Thyroid gland (tissue), 4 donors: ENCODE results near the gene SMIM14. TPM values are rescaled to one million over a fixed set of nuclear protein-coding genes. Genes with fewer than 3 reads are reported as not detected.
"Not testable (repeated sequence)": the region's sequence is repeated elsewhere in the genome, so short reads cannot be mapped to it uniquely, and the experiment has no call there.

Source experiments
- DNase-seq, 2 donors: peaks; one replicate each; pipeline ENCODE4 v3.0.0-alpha.2; 2019
- H3K27ac ChIP-seq, 3 donors: fragments of 200-600 bp; sonication (generic); 1 replicate in 2 of 3; 2 replicates in 1 of 3; pipeline ENCODE4 v1.5.1; 2016 to 2019; ENCODE audit warnings: mild to moderate bottlenecking in 1 of 3, moderate library complexity in 1 of 3
- H3K27me3 ChIP-seq: fragments of 200-600 bp; sonication (generic); one replicate; pipeline ENCODE4 v1.5.1; 2019
- H3K36me3 ChIP-seq, 2 donors: fragments of 200-600 bp; sonication (generic); one replicate each; pipeline ENCODE4 v1.5.1; 2016 to 2019
- H3K4me1 ChIP-seq, 2 donors: fragments of 200-600 bp; sonication (generic); one replicate each; pipeline ENCODE4 v1.5.1; 2017 to 2019
- H3K4me3 ChIP-seq, 3 donors: fragments of 200-600 bp; sonication (generic); replicated peaks in 1 of 3; 1 replicate in 2 of 3; 2 replicates in 1 of 3; pipeline ENCODE4 v1.5.1; 2016; ENCODE audit warnings: mild to moderate bottlenecking in 1 of 3
- H3K9me3 ChIP-seq: fragments of 200-600 bp; sonication (generic); one replicate; pipeline ENCODE4 v1.5.1; 2017
- POLR2A ChIP-seq, 2 donors: fragments of 450-650 bp; IDR thresholded peaks; one replicate each; pipeline ENCODE4 v1.6.1; 2017; ENCODE audit warnings: antibody characterized with exemption in 2 of 2, mild to moderate bottlenecking in 2 of 2, moderate library complexity in 1 of 2
- WGBS, 2 donors: methylation state at CpG; one replicate each; pipeline ENCODE4 v1.1.5; 2017; 5-methylcytosine and 5-hydroxymethylcytosine counted together
- intact Hi-C: fragments of 100-400 bp; cut with DNase I; formaldehyde crosslinking; loops from one replicate; pipeline ENCODE4 v1.15.1; 2023
- total RNA-seq, 4 donors: library from RNA; depleted of rRNA; stranded (reverse); fragments of >200 nt; gene quantifications; one replicate each; pipeline ENCODE4 v1.2.3, GENCODE V29; 2016
- TF ChIP-seq, protein P1 (sequence below), 6 experiments: fragments of 200-600 bp in 3 of 6; fragments of 450-650 bp in 3 of 6; sonication (generic) in 3 of 6; IDR thresholded peaks; one replicate each; pipeline ENCODE4 v1.5.1; 2016 to 2019; ENCODE audit warnings: antibody characterized with exemption in 6 of 6, mild to moderate bottlenecking in 2 of 6, inconsistent platforms in 1 of 6, moderate library complexity in 1 of 6

SMIM14 gene
- total RNA-seq, 4 donors from 2014 or later = 52.1 to 72.3 (median 59.2) TPM

- DNase-seq = no peak
- WGBS, 2 donors = 86 to 88% methylated on average over 5 of the region's 5 CpGs
- TF ChIP-seq, protein P1, sequence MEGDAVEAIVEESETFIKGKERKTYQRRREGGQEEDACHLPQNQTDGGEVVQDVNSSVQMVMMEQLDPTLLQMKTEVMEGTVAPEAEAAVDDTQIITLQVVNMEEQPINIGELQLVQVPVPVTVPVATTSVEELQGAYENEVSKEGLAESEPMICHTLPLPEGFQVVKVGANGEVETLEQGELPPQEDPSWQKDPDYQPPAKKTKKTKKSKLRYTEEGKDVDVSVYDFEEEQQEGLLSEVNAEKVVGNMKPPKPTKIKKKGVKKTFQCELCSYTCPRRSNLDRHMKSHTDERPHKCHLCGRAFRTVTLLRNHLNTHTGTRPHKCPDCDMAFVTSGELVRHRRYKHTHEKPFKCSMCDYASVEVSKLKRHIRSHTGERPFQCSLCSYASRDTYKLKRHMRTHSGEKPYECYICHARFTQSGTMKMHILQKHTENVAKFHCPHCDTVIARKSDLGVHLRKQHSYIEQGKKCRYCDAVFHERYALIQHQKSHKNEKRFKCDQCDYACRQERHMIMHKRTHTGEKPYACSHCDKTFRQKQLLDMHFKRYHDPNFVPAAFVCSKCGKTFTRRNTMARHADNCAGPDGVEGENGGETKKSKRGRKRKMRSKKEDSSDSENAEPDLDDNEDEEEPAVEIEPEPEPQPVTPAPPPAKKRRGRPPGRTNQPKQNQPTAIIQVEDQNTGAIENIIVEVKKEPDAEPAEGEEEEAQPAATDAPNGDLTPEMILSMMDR (IDR thresholded peaks at IDR 0.05) = no peak
- TF ChIP-seq POLR2A (IDR thresholded peaks at IDR 0.05) = no peak
- Histone ChIP-seq H3K27me3 (no peaks in the 10 kb centered on the region), H3K36me3 (no peaks in the 10 kb centered on the region), H3K4me1 (peaks cover 0 to under 1% of the 10 kb centered on the region in 2 donors), H3K4me3 (no peak overlapping the region), H3K27ac (no peak overlapping the region), H3K9me3 (no peaks in the 10 kb centered on the region)
- intact Hi-C loops = no loop called here
Observed at GRCh38 chr4:39543034-39543433, 95.6 kb downstream of the SMIM14 start.

DNA sequence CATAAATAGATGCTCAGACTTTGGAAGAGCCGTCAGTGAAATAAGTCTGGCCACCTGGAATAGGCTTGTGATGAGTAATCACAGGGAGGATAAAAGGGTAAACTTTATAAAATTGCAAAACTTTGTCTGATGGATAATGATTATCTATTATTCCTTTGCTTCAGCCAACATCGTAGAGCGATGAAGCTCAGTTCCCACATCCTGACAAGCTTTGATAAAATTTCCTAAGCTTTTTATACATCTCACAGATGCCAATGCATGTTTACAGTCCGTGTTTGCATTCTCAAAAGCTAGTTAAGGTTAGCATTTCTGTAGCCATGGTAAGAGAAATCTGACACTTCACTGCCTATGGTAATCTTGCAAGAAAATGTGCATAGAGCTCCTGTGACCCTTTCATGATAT lies 96.1 kb downstream of the SMIM14 start:
- no peaks in the 10 kb centered on the region for H3K9me3 ChIP-seq
- H3K4me3 ChIP-seq = no peak overlapping the region
- H3K27ac ChIP-seq = no peak overlapping the region
- H3K27me3 ChIP-seq = no peaks in the 10 kb centered on the region
- 83 to 88% methylated on average over 4 of the region's 4 CpGs for WGBS, 2 donors
- TF ChIP-seq, protein P1 (IDR thresholded peaks at IDR 0.05) = no peak
- no peak for TF ChIP-seq POLR2A (IDR thresholded peaks at IDR 0.05)
- intact Hi-C loops = no loop called here
- no peaks in the 10 kb centered on the region for H3K36me3 ChIP-seq
- no peak for DNase-seq
- H3K4me1 ChIP-seq = no peaks in the 10 kb centered on the region

GRCh38 chr4:39541987-39542610 lies 96.6 kb downstream of the SMIM14 start:
- intact Hi-C loops = no loop called here
- H3K27ac ChIP-seq = no peak overlapping the region
- H3K4me3 ChIP-seq = no peak overlapping the region
- 77 to 85% methylated on average over 7 of the region's 7 CpGs for WGBS, 2 donors
- H3K4me1 ChIP-seq = no peaks in the 10 kb centered on the region
- H3K9me3 ChIP-seq = no peaks in the 10 kb centered on the region
- H3K27me3 ChIP-seq = no peaks in the 10 kb centered on the region
- TF ChIP-seq, protein P1 (IDR thresholded peaks at IDR 0.05) = no peak
- no peak for TF ChIP-seq POLR2A (IDR thresholded peaks at IDR 0.05)
- H3K36me3 ChIP-seq = no peaks in the 10 kb centered on the region
- DNase-seq = no peak

DNA sequence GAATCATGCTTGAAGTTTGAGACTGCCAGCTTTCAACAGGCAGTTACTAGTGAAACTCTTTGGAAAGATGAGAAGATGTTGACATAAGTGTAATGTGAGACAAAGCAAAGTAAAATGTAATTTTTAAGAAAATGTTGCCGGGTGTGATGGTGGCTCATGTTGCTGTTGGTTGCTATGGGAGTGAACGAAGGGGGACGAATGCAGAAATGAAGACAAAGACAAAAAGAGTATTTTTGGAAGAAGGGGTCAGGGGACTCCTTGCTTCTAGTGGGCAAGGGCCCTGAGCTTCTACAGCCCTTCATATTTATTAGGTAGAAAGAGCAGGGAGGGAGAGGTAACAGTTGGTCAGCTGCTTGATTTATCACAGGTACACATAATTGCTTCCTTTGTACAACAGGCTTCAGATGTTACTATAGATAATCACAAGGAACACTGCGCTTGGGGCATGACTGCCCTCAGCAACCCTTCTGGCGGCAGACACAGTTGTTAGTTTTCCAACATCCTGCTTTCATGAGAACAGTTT lies 99.5 kb downstream of the SMIM14 start:
- intact Hi-C loops = no loop called here
- no peaks in the 10 kb centered on the region for H3K27me3 ChIP-seq
- H3K36me3 ChIP-seq = no peaks in the 10 kb centered on the region
- H3K9me3 ChIP-seq = no peaks in the 10 kb centered on the region
- 81 to 88% methylated on average over 5 of the region's 5 CpGs for WGBS, 2 donors
- DNase-seq = no peak
- H3K4me3 ChIP-seq = no peak overlapping the region
- H3K4me1 ChIP-seq = no peaks in the 10 kb centered on the region
- no peak overlapping the region for H3K27ac ChIP-seq
- TF ChIP-seq, protein P1 (IDR thresholded peaks at IDR 0.05) = no peak

GRCh38 chr4:39533541-39533940 lies 105.1 kb downstream of the SMIM14 start:
- WGBS, 2 donors = 97 to 99% methylated on average over 5 of the region's 5 CpGs
- no peak overlapping the region for H3K4me3 ChIP-seq
- no peak overlapping the region for H3K27ac ChIP-seq
- DNase-seq = no peak
- H3K36me3 ChIP-seq = peaks cover 0 to 5% of the 10 kb centered on the region in 2 donors
- H3K9me3 ChIP-seq = no peaks in the 10 kb centered on the region
- intact Hi-C loops = no loop called here
- no peak for TF ChIP-seq POLR2A (IDR thresholded peaks at IDR 0.05)
- TF ChIP-seq, protein P1 (IDR thresholded peaks at IDR 0.05) = no peak
- peaks cover 5 to 8% of the 10 kb centered on the region in 2 donors for H3K4me1 ChIP-seq
- no peaks in the 10 kb centered on the region for H3K27me3 ChIP-seq

- peaks cover 9 to 12% of the 10 kb centered on the region in 2 donors for H3K4me1 ChIP-seq
- H3K27me3 ChIP-seq, H3K4me3 ChIP-seq, H3K9me3 ChIP-seq, DNase-seq, intact Hi-C loops, H3K27ac ChIP-seq, H3K36me3 ChIP-seq: not testable (repeated sequence)
- 77 to 80% methylated on average over 3 of the region's 3 CpGs for WGBS, 2 donors
Observed at GRCh38 chr4:39532237-39532636, 106.4 kb downstream of the SMIM14 start.
